ENCODE measurements around the gene HHAT.

GRCh38 chr1:210625715-210626114 lies 297.0 kb downstream of the HHAT start:
- TF ChIP-seq POLR2A (IDR thresholded peaks at IDR 0.05; ENCODE audit: low read length) (no peak), GATA1 (IDR thresholded peaks at IDR 0.05; ENCODE audit: low read depth, low read length) (no peak)
